HEK293 (cell line): ENCODE results near the gene KCTD15.

Experiments used
- CTCF ChIA-PET: fragments of 350-600 bp; formaldehyde crosslinking; extraction: SDS; loops from one replicate; lab custom pipeline; 2021; ENCODE audit warnings: antibody characterized with exemption; lab: Yijun Ruan, JAX
- POLR2A ChIA-PET: fragments of 300-600 bp; formaldehyde crosslinking; extraction: SDS; loops from one replicate; lab custom pipeline; 2020; ENCODE audit warnings: antibody characterized with exemption, inconsistent platforms; lab: Yijun Ruan, JAX
- H3K27ac ChIP-seq: fragments of 200-500 bp; sonication (Bioruptor generic); 2 replicates; pipeline ENCODE4 v1.5.1; 2014; ENCODE audit warnings: low read depth, low read length, control low read depth, inconsistent platforms; ENCODE audit errors: extremely low read depth
- H3K36me3 ChIP-seq, 2 experiments: fragments of 200-500 bp in 1 of 2; sonication (Bioruptor generic) in 1 of 2; 1 replicate in 1 of 2; 2 replicates in 1 of 2; pipeline ENCODE4 v1.5.1; 2014 to 2017; ENCODE audit warnings: inconsistent platforms in 2 of 2, low read length in 2 of 2; ENCODE audit not compliant: control insufficient read depth in 2 of 2, insufficient read depth in 1 of 2
- H3K4me1 ChIP-seq: fragments of 200-500 bp; sonication (Bioruptor generic); 2 replicates; pipeline ENCODE4 v1.5.1; 2014; ENCODE audit warnings: mild to moderate bottlenecking, low read length, inconsistent platforms; ENCODE audit not compliant: control insufficient read depth, insufficient read depth
- H3K4me3 ChIP-seq: 2 replicates; pipeline ENCODE4 v1.5.1; 2011; ENCODE audit warnings: low read depth, mild to moderate bottlenecking, control low read depth, low read length, moderate library complexity
- H3K9me3 ChIP-seq: fragments of 200-500 bp; sonication (Bioruptor generic); 2 replicates; pipeline ENCODE4 v1.5.1; 2014; ENCODE audit warnings: low read depth, low read length, inconsistent platforms; ENCODE audit not compliant: control insufficient read depth, insufficient read depth
- BCL11B ChIP-seq: fragments of 450-650 bp; formaldehyde crosslinking; IDR thresholded peaks from 2 replicates; pipeline ENCODE4 v1.5.1; 2016; ENCODE audit warnings: low read depth, missing biosample characterization, missing genetic modification characterization
- KLF1 ChIP-seq: fragments of 450-650 bp; formaldehyde crosslinking; IDR thresholded peaks from 2 replicates; pipeline ENCODE4 v1.5.1; 2016; ENCODE audit warnings: missing biosample characterization, missing genetic modification characterization
- KLF9 ChIP-seq: fragments of 450-650 bp; formaldehyde crosslinking; IDR thresholded peaks from 2 replicates; pipeline ENCODE4 v1.5.1; 2016; ENCODE audit warnings: missing biosample characterization, missing genetic modification characterization, low read depth
- MEIS1 ChIP-seq: sonication (generic); formaldehyde crosslinking; IDR thresholded peaks from 2 replicates; pipeline ENCODE4 v1.8.1; 2022; ENCODE audit warnings: missing genetic modification reagents, mild to moderate bottlenecking, borderline replicate concordance
- SALL2 ChIP-seq: fragments of 450-650 bp; formaldehyde crosslinking; IDR thresholded peaks from 2 replicates; pipeline ENCODE4 v1.5.0; 2017; ENCODE audit warnings: missing biosample characterization, mild to moderate bottlenecking, missing genetic modification characterization, borderline replicate concordance
- SP3 ChIP-seq: fragments of 450-650 bp; formaldehyde crosslinking; IDR thresholded peaks from 2 replicates; pipeline ENCODE4 v1.5.1; 2016; ENCODE audit warnings: missing biosample characterization, missing genetic modification characterization
- YY1 ChIP-seq: fragments of 450-650 bp; formaldehyde crosslinking; IDR thresholded peaks from 2 replicates; pipeline ENCODE4 v1.5.1; 2018; ENCODE audit warnings: missing biosample characterization, missing genetic modification characterization
- ZBTB21 ChIP-seq: fragments of 450-650 bp; formaldehyde crosslinking; IDR thresholded peaks from 2 replicates; pipeline ENCODE4 v1.5.1; 2017; ENCODE audit warnings: missing biosample characterization, missing genetic modification characterization
- ZNF114 ChIP-seq: fragments of 450-650 bp; formaldehyde crosslinking; IDR thresholded peaks from 2 replicates; pipeline ENCODE4 v1.5.0; 2017; ENCODE audit warnings: missing biosample characterization, missing genetic modification characterization
- ZNF121 ChIP-seq: fragments of 450-650 bp; formaldehyde crosslinking; IDR thresholded peaks from 2 replicates; pipeline ENCODE4 v1.5.1; 2016; ENCODE audit warnings: missing biosample characterization, missing genetic modification characterization
- ZNF146 ChIP-seq: fragments of 450-650 bp; formaldehyde crosslinking; IDR thresholded peaks from 2 replicates; pipeline ENCODE4 v1.5.1; 2016; ENCODE audit warnings: missing biosample characterization, missing genetic modification characterization
- ZNF175 ChIP-seq: fragments of 450-650 bp; formaldehyde crosslinking; IDR thresholded peaks from 2 replicates; pipeline ENCODE4 v1.5.1; 2016; ENCODE audit warnings: missing biosample characterization, missing genetic modification characterization
- ZNF302 ChIP-seq: fragments of 450-650 bp; formaldehyde crosslinking; IDR thresholded peaks from 2 replicates; pipeline ENCODE4 v1.5.1; 2016; ENCODE audit warnings: missing biosample characterization, missing genetic modification characterization, low read depth
- ZNF341 ChIP-seq: fragments of 450-650 bp; formaldehyde crosslinking; IDR thresholded peaks from 2 replicates; pipeline ENCODE4; 2016; ENCODE audit warnings: low read depth, missing biosample characterization, missing genetic modification characterization
- ZNF354C ChIP-seq: fragments of 450-650 bp; formaldehyde crosslinking; IDR thresholded peaks from 2 replicates; pipeline ENCODE4 v1.5.1; 2016; ENCODE audit warnings: missing biosample characterization, missing genetic modification characterization, low read depth, borderline replicate concordance
- ZNF473 ChIP-seq: fragments of 450-650 bp; formaldehyde crosslinking; IDR thresholded peaks from 2 replicates; pipeline ENCODE4 v1.5.1; 2017; ENCODE audit warnings: missing biosample characterization, missing genetic modification characterization
- ZNF514 ChIP-seq: fragments of 450-650 bp; formaldehyde crosslinking; IDR thresholded peaks from 2 replicates; pipeline ENCODE4 v1.5.1; 2016; ENCODE audit warnings: missing biosample characterization, missing genetic modification characterization
- ZNF530 ChIP-seq: fragments of 450-650 bp; formaldehyde crosslinking; IDR thresholded peaks from 2 replicates; pipeline ENCODE4 v1.5.1; 2016; ENCODE audit warnings: low read depth, missing biosample characterization, missing genetic modification characterization
- ZNF544 ChIP-seq: fragments of 450-650 bp; formaldehyde crosslinking; IDR thresholded peaks from 2 replicates; pipeline ENCODE4 v1.5.0; 2017; ENCODE audit warnings: missing biosample characterization, missing genetic modification characterization
- ZNF596 ChIP-seq: fragments of 450-650 bp; IDR thresholded peaks from 2 replicates; pipeline ENCODE4 v1.5.0; 2018; ENCODE audit warnings: missing biosample characterization, mild to moderate bottlenecking, missing genetic modification characterization, moderate library complexity
- ZNF621 ChIP-seq: fragments of 450-650 bp; formaldehyde crosslinking; IDR thresholded peaks from 2 replicates; pipeline ENCODE4 v1.5.1; 2017; ENCODE audit warnings: missing biosample characterization, missing genetic modification characterization
- ZNF670 ChIP-seq: fragments of 450-650 bp; formaldehyde crosslinking; IDR thresholded peaks from 2 replicates; pipeline ENCODE4 v1.5.1; 2016; ENCODE audit warnings: missing biosample characterization, missing genetic modification characterization, low read depth
- ZNF791 ChIP-seq: fragments of 450-650 bp; formaldehyde crosslinking; IDR thresholded peaks from 2 replicates; pipeline ENCODE4 v1.5.1; 2016; ENCODE audit warnings: missing biosample characterization, missing genetic modification characterization
- ZSCAN30 ChIP-seq: fragments of 450-650 bp; IDR thresholded peaks from 2 replicates; pipeline ENCODE4 v1.5.1; 2018; ENCODE audit warnings: missing biosample characterization, mild to moderate bottlenecking, missing genetic modification characterization, moderate library complexity
- ZXDB ChIP-seq: fragments of 450-650 bp; formaldehyde crosslinking; IDR thresholded peaks from 2 replicates; pipeline ENCODE4 v1.5.1; 2016; ENCODE audit warnings: missing biosample characterization, missing genetic modification characterization
- TF ChIP-seq, protein P1 (sequence below): fragments of 450-650 bp; formaldehyde crosslinking; IDR thresholded peaks from 2 replicates; pipeline ENCODE4 v1.5.1; 2017; ENCODE audit warnings: missing biosample characterization, missing genetic modification characterization
- TF ChIP-seq, protein P2 (sequence below): fragments of 450-650 bp; formaldehyde crosslinking; IDR thresholded peaks from 2 replicates; pipeline ENCODE4 v1.5.1; 2016; ENCODE audit warnings: missing biosample characterization, missing genetic modification characterization
- TF ChIP-seq, protein P3 (sequence below): fragments of 450-650 bp; formaldehyde crosslinking; IDR thresholded peaks from 2 replicates; pipeline ENCODE4; 2016; ENCODE audit warnings: missing biosample characterization, missing genetic modification characterization
- TF ChIP-seq, protein P4 (sequence below): fragments of 450-650 bp; formaldehyde crosslinking; IDR thresholded peaks from 2 replicates; pipeline ENCODE4 v1.5.1; 2017; ENCODE audit warnings: missing biosample characterization, missing genetic modification characterization
- TF ChIP-seq, protein P5 (sequence below): fragments of 450-650 bp; formaldehyde crosslinking; IDR thresholded peaks from 2 replicates; pipeline ENCODE4 v1.5.1; 2016; ENCODE audit warnings: missing biosample characterization, missing genetic modification characterization

KCTD15 gene

DNA sequence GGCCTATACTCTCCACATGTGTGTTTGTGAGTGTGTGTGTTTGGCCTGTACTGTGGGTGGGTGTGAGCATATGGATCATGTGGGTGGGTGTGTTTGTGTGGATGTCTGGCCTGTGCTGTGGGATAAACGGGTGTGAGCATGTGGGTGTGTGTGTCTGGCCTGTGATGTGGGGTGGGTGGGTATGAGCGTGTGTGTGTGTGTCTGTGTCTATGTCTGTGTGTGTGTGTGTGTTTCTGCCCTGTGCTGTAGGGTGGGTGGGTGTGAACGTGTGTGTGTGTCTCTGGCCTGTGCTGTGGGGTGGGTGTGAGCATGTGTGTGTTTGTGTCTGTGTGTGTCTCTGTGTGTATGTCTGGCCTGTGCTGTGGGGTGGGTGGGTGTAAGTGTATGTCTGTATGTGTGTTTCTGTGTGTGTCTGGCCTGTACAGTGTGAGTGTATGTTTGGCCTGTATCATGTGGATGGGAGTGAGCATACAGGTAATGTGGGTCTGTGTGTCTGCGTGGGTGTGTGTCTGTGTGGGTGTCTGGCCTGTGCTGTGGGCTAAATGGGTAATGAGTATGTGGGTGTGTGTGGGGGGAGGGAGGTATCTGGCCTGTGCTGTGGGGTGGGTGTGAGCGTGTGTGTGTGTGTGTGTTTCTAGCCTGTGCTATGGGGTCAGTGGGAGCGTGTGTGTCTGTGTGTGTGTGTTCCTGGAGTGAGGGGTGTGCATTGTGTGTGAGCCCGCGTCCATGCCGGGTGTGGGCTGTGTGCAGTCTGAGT lies 20.8 kb upstream of the KCTD15 start:
- peaks cover 4% of the 10 kb centered on the region for H3K4me1 ChIP-seq
- POLR2A ChIA-PET = no interaction called here
- no peaks in the 10 kb centered on the region for H3K9me3 ChIP-seq
- no peak overlapping the region for H3K4me3 ChIP-seq
- H3K27ac ChIP-seq = no peak overlapping the region
- H3K36me3 ChIP-seq = peaks cover 0 to 7% of the 10 kb centered on the region in 2 experiments; a peak in 1 of 3 replicates
- CTCF ChIA-PET = interaction anchor here (0.8 to 11.3 kb wide), 13 partner anchors 9 to 540 kb away, joined by 3 to 341 read pairs (median 15); partner anchors contain the start of gene KCTD15
- TF ChIP-seq YY1 (no peak; the same call in 1 of the 2 replicates), ZNF146 (tag by site-specific recombination) (0 out of 2 replicates have a peak, but pooled peaks have one; percentile 9), KLF9 (tag by site-specific recombination) (peak; percentile 63), ZNF175 (tag by site-specific recombination) (peak; percentile 61; the same call in 1 of the 2 replicates), SALL2 (0 out of 2 replicates have a peak, but pooled peaks have one; percentile 22), ZNF121 (no peak), ZNF341 (no peak), ZNF514 (tag by site-specific recombination) (no peak), ZSCAN30 (tag by site-specific recombination) (no peak), ZXDB (no peak), ZNF670 (no peak), ZNF791 (tag by site-specific recombination) (no peak), ZNF544 (tag by site-specific recombination) (peak; percentile 60; the same call in 1 of the 2 replicates), ZNF473 (peak; percentile 11; the same call in 1 of the 2 replicates), MEIS1 (CRISPR knock-in tag) (no peak), ZBTB21 (tag by site-specific recombination) (no peak), ZNF114 (tag by site-specific recombination) (0 out of 2 replicates have a peak, but pooled peaks have one; percentile 51), BCL11B (no peak), ZNF530 (tag by site-specific recombination) (no peak), ZNF354C (tag by site-specific recombination) (no peak), ZNF302 (no peak), ZNF621 (tag by site-specific recombination) (0 out of 2 replicates have a peak, but pooled peaks have one; percentile 34), KLF1 (tag by site-specific recombination) (peak; percentile 9; the same call in 1 of the 2 replicates), ZNF596 (tag by site-specific recombination) (no peak), SP3 (no peak)
- TF ChIP-seq, protein P1, sequence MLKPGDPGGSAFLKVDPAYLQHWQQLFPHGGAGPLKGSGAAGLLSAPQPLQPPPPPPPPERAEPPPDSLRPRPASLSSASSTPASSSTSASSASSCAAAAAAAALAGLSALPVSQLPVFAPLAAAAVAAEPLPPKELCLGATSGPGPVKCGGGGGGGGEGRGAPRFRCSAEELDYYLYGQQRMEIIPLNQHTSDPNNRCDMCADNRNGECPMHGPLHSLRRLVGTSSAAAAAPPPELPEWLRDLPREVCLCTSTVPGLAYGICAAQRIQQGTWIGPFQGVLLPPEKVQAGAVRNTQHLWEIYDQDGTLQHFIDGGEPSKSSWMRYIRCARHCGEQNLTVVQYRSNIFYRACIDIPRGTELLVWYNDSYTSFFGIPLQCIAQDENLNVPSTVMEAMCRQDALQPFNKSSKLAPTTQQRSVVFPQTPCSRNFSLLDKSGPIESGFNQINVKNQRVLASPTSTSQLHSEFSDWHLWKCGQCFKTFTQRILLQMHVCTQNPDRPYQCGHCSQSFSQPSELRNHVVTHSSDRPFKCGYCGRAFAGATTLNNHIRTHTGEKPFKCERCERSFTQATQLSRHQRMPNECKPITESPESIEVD (tag by site-specific recombination) = no peak
- TF ChIP-seq, protein P2, sequence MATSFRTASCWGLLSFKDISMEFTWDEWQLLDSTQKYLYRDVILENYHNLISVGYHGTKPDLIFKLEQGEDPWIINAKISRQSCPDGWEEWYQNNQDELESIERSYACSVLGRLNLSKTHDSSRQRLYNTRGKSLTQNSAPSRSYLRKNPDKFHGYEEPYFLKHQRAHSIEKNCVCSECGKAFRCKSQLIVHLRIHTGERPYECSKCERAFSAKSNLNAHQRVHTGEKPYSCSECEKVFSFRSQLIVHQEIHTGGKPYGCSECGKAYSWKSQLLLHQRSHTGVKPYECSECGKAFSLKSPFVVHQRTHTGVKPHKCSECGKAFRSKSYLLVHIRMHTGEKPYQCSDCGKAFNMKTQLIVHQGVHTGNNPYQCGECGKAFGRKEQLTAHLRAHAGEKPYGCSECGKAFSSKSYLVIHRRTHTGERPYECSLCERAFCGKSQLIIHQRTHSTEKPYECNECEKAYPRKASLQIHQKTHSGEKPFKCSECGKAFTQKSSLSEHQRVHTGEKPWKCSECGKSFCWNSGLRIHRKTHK (tag by site-specific recombination) = no peak
- TF ChIP-seq, protein P3, sequence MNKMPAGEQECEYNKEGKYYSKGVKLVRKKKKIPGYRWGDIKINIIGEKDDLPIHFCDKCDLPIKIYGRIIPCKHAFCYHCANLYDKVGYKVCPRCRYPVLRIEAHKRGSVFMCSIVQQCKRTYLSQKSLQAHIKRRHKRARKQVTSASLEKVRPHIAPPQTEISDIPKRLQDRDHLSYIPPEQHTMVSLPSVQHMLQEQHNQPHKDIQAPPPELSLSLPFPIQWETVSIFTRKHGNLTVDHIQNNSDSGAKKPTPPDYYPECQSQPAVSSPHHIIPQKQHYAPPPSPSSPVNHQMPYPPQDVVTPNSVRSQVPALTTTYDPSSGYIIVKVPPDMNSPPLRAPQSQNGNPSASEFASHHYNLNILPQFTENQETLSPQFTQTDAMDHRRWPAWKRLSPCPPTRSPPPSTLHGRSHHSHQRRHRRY (tag by site-specific recombination) = no peak
- TF ChIP-seq, protein P4, sequence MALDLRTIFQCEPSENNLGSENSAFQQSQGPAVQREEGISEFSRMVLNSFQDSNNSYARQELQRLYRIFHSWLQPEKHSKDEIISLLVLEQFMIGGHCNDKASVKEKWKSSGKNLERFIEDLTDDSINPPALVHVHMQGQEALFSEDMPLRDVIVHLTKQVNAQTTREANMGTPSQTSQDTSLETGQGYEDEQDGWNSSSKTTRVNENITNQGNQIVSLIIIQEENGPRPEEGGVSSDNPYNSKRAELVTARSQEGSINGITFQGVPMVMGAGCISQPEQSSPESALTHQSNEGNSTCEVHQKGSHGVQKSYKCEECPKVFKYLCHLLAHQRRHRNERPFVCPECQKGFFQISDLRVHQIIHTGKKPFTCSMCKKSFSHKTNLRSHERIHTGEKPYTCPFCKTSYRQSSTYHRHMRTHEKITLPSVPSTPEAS (tag by site-specific recombination) = peak; percentile 60
- TF ChIP-seq, protein P5, sequence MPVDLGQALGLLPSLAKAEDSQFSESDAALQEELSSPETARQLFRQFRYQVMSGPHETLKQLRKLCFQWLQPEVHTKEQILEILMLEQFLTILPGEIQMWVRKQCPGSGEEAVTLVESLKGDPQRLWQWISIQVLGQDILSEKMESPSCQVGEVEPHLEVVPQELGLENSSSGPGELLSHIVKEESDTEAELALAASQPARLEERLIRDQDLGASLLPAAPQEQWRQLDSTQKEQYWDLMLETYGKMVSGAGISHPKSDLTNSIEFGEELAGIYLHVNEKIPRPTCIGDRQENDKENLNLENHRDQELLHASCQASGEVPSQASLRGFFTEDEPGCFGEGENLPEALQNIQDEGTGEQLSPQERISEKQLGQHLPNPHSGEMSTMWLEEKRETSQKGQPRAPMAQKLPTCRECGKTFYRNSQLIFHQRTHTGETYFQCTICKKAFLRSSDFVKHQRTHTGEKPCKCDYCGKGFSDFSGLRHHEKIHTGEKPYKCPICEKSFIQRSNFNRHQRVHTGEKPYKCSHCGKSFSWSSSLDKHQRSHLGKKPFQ (tag by site-specific recombination) = peak; percentile 63; the same call in 1 of the 2 replicates
